Body of pancreas (tissue), 4 donors: ENCODE data around the gene UBE2V1. TPM values are rescaled to one million over a fixed set of nuclear protein-coding genes. Genes with fewer than 3 reads are reported as not detected.

ENCODE experiments used
- ATAC-seq: fragments of 150-250 bp; one replicate; pipeline ENCODE4 v1.9.1; 2016
- DNase-seq, 4 donors: peaks; one replicate each; pipeline ENCODE4 v3.0.0-alpha.2; 2019
- H3K27ac ChIP-seq, 4 donors: fragments of 200-600 bp; sonication (generic); 1 replicate in 3 of 4; 2 replicates in 1 of 4; pipeline versions ENCODE4 v1.5.1 to v1.6.1; 2016 to 2019; ENCODE audit warnings: mild to moderate bottlenecking in 1 of 4, mixed read lengths in 1 of 4, moderate library complexity in 1 of 4
- H3K27me3 ChIP-seq, 2 donors: fragments of 200-600 bp; sonication (generic); one replicate each; pipeline ENCODE4 v1.6.0; 2016; ENCODE audit warnings: mild to moderate bottlenecking in 1 of 2
- H3K36me3 ChIP-seq, 2 donors: fragments of 200-600 bp; sonication (generic); replicated peaks in 1 of 2; 2 replicates each; pipeline ENCODE4 v1.5.1; 2016; ENCODE audit warnings: low read depth in 2 of 2; ENCODE audit not compliant: insufficient read depth in 1 of 2
- H3K4me1 ChIP-seq: fragments of 200-600 bp; sonication (generic); one replicate; pipeline ENCODE4 v1.6.0; 2016
- H3K4me3 ChIP-seq, 2 donors: fragments of 200-600 bp; sonication (generic); 1 replicate in 1 of 2; 2 replicates in 1 of 2; pipeline ENCODE4 v1.5.1; 2016 to 2019
- H3K9me3 ChIP-seq, 3 donors: fragments of 200-600 bp; sonication (generic); 1 replicate in 2 of 3; 2 replicates in 1 of 3; pipeline ENCODE4 v1.5.1; 2016
- POLR2A ChIP-seq, 3 donors: fragments of 450-650 bp; IDR thresholded peaks; one replicate each; pipeline ENCODE4 v1.6.1; 2016; ENCODE audit warnings: antibody characterized with exemption in 3 of 3, mild to moderate bottlenecking in 2 of 3
- WGBS, 2 donors: methylation state at CpG; one replicate each; pipeline ENCODE4 v1.1.5; 2017; 5-methylcytosine and 5-hydroxymethylcytosine counted together
- intact Hi-C: fragments of 100-400 bp; cut with DNase I; formaldehyde crosslinking; loops from one replicate; pipeline ENCODE4 v1.15.1; 2023
- total RNA-seq, 2 donors: library from RNA; depleted of rRNA; stranded (reverse); fragments of >200 nt; gene quantifications; one replicate each; pipeline ENCODE4 v1.1.0, GENCODE V29; 2016
- TF ChIP-seq, protein P1 (sequence below), 7 experiments: fragments of 450-650 bp in 4 of 7; fragments of 200-600 bp in 3 of 7; sonication (generic) in 3 of 7; IDR thresholded peaks; one replicate each; pipeline ENCODE4 v1.5.1; 2016 to 2019; ENCODE audit warnings: antibody characterized with exemption in 7 of 7

The UBE2V1 gene
- total RNA-seq, 2 donors from 2014 or later, result 42.0 to 43.8 TPM

DNA sequence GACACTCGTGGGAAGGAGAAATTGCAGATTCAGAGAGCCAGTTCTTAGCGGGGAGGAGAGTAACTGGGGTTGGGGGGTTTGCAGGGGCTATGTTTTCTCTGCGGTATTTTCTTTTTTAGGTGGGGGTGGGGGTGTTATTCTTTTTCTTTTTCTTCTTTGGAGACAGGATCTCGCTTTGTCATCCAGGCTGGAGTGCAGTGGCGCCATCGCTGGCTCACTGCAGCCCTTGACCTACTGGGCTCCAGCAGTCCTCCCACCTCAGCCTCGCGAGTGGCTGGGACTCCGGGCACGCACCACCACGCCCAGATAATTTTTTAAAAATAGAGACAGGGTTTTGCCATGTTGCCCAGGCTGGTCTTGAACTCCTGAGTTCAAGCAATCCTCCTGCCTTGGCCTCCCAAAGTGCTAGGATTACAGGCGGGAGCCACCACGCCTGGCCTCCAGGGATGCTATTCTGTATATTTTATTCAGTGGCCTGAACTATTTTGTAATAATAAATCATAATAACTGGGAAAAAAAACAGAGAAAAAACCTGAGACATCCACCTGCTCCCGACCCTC is 57.3 kb downstream of the UBE2V1 start:
- no peak overlapping the region for H3K4me3 ChIP-seq
- intact Hi-C loops, result no loop called here
- ATAC-seq (no peak), DNase-seq (no peak)
- H3K4me1 ChIP-seq, result peaks cover 5% of the 10 kb centered on the region
- TF ChIP-seq, protein P1, sequence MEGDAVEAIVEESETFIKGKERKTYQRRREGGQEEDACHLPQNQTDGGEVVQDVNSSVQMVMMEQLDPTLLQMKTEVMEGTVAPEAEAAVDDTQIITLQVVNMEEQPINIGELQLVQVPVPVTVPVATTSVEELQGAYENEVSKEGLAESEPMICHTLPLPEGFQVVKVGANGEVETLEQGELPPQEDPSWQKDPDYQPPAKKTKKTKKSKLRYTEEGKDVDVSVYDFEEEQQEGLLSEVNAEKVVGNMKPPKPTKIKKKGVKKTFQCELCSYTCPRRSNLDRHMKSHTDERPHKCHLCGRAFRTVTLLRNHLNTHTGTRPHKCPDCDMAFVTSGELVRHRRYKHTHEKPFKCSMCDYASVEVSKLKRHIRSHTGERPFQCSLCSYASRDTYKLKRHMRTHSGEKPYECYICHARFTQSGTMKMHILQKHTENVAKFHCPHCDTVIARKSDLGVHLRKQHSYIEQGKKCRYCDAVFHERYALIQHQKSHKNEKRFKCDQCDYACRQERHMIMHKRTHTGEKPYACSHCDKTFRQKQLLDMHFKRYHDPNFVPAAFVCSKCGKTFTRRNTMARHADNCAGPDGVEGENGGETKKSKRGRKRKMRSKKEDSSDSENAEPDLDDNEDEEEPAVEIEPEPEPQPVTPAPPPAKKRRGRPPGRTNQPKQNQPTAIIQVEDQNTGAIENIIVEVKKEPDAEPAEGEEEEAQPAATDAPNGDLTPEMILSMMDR (IDR thresholded peaks at IDR 0.05), result no peak
- TF ChIP-seq POLR2A (IDR thresholded peaks at IDR 0.05), result no peak
- no peak overlapping the region for H3K27ac ChIP-seq
- no peaks in the 10 kb centered on the region for H3K36me3 ChIP-seq
- H3K27me3 ChIP-seq, result no peaks in the 10 kb centered on the region
- 74 to 75% methylated on average over 14 of the region's 14 CpGs for WGBS, 2 donors
- H3K9me3 ChIP-seq, result no peaks in the 10 kb centered on the region

GRCh38 chr20:50054626-50055511 is 58.1 kb downstream of the UBE2V1 start:
- H3K36me3 ChIP-seq, result no peaks in the 10 kb centered on the region
- H3K4me1 ChIP-seq, result peaks cover 5% of the 10 kb centered on the region
- intact Hi-C loops, result no loop called here
- no peak overlapping the region for H3K27ac ChIP-seq
- no peaks in the 10 kb centered on the region for H3K27me3 ChIP-seq
- 22 to 27% methylated on average over 6 to 34 of the region's 34 CpGs for WGBS, 2 donors
- ATAC-seq (peak; percentile 49), DNase-seq (peak in 1 of 4 donors; percentile 28)
- TF ChIP-seq POLR2A (IDR thresholded peaks at IDR 0.05), result no peak
- TF ChIP-seq, protein P1 (IDR thresholded peaks at IDR 0.05), result no peak
- H3K9me3 ChIP-seq, result no peaks in the 10 kb centered on the region
- no peak overlapping the region for H3K4me3 ChIP-seq

GRCh38 chr20:50054231-50054547 is 58.8 kb downstream of the UBE2V1 start:
- H3K36me3 ChIP-seq, result no peaks in the 10 kb centered on the region
- 43 to 68% methylated on average over 3 to 5 of the region's 5 CpGs for WGBS, 2 donors
- no peak overlapping the region for H3K27ac ChIP-seq
- H3K9me3 ChIP-seq, result no peaks in the 10 kb centered on the region
- no peaks in the 10 kb centered on the region for H3K27me3 ChIP-seq
- H3K4me3 ChIP-seq, result no peak overlapping the region
- ATAC-seq (no peak), DNase-seq (no peak)
- H3K4me1 ChIP-seq, result peaks cover 5% of the 10 kb centered on the region
- TF ChIP-seq, protein P1 (IDR thresholded peaks at IDR 0.05), result no peak
- no peak for TF ChIP-seq POLR2A (IDR thresholded peaks at IDR 0.05)
- intact Hi-C loops, result no loop called here

DNA sequence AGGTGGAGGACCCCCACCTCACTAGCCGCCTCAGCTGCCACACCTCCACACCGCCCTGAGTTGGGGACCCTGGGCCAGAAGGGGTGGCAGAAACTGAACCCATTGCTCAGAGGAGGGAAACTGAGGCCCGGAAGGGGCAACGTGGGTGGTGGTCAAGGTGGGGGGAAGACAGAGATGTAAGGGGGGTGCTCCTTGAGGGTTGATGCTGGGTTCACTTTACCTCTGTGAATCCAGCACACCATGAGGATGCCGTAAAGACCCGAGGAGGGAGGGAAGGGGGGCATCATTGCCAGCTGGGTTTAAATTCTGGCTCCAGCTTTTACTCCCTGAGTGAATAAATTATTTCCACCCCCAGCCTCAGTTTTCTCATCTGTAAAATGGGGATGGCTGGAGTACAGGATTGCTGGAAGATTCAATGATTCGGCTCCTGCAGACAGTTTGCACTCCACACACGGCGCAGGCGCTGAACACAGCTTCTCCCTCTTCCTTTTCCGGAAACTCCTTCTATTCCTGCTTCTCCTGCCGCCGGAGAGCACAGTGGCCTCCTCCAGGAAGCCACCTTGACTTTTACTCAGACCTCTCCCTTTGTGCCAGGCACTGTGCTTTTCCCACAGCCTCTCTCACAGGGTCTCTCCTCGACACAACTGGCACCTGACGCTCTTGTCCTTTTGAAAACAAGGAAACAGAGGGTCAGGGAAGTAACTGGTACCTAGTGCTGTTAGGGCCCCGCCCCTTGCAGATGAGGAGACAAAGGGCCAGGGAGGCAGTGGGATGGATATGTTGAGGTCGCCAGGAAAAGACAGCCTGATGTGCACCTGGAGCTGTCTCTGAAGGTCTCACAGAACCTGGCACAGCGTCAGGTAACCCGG is 59.4 kb downstream of the UBE2V1 start:
- Histone ChIP-seq H3K9me3 (no peaks in the 10 kb centered on the region), H3K4me1 (peaks cover 5% of the 10 kb centered on the region), H3K27ac (no peak overlapping the region), H3K4me3 (no peak overlapping the region), H3K36me3 (no peaks in the 10 kb centered on the region), H3K27me3 (no peaks in the 10 kb centered on the region)
- DNase-seq (no peak), ATAC-seq (no peak)
- TF ChIP-seq, protein P1 (IDR thresholded peaks at IDR 0.05), result no peak
- no peak for TF ChIP-seq POLR2A (IDR thresholded peaks at IDR 0.05)
- 62 to 68% methylated on average over 16 to 18 of the region's 19 CpGs for WGBS, 2 donors
- intact Hi-C loops, result no loop called here
